OCI-LY1 (cell line): ENCODE measurements around the gene GPR142.

ENCODE experiments used
- CTCF ChIP-seq: fragments of 200-600 bp; sonication (generic), shearing (Covaris generic); IDR thresholded peaks from 2 replicates; pipeline ENCODE4 v1.5.1; 2017; ENCODE audit warnings: mild to moderate bottlenecking, antibody characterized with exemption, low read length, moderate library complexity, mixed read lengths
- EZH2 ChIP-seq: fragments of 200-600 bp; sonication (generic), shearing (Covaris generic); IDR thresholded peaks from 2 replicates; pipeline ENCODE4 v1.8.0; 2017; ENCODE audit warnings: borderline replicate concordance, mixed run types, mild to moderate bottlenecking, antibody characterized with exemption, low read length, moderate library complexity, mixed read lengths

GRCh38 chr17:74337834-74338500 is 29.3 kb upstream of the GPR142 start:
- TF ChIP-seq CTCF (no peak), EZH2 (no peak)
